CD8-positive, alpha-beta memory T cell (primary cell): Measurements from ENCODE around the gene TCF3. TPM values are rescaled to one million over a fixed set of nuclear protein-coding genes. Genes with fewer than 3 reads are reported as not detected.

ENCODE experiments used
- CTCF ChIA-PET: fragments of 350-600 bp; sonication (Branson Sonifier 250); formaldehyde crosslinking; loops from one replicate; lab custom pipeline; 2021; ENCODE audit warnings: antibody characterized with exemption; lab: Charles Lee
- POLR2A ChIA-PET: fragments of 350-600 bp; sonication (Branson Sonifier 250); formaldehyde crosslinking; loops from one replicate; lab custom pipeline; 2021; ENCODE audit warnings: antibody characterized with exemption; lab: Charles Lee
- DNase-seq, 5 donors: peaks; one replicate each; pipeline versions ENCODE4 v3.0.0 to v3.0.0-alpha.2; 2020 to 2022; ENCODE audit warnings: mixed read lengths in 1 of 5
- H3K27ac ChIP-seq: one replicate; pipeline ENCODE4 v1.7.0; 2013; ENCODE audit warnings: low read depth, mild to moderate bottlenecking, low read length, moderate library complexity
- H3K27me3 ChIP-seq: 2 replicates; pipeline ENCODE4 v1.7.0; 2013; ENCODE audit warnings: low read length, mild to moderate bottlenecking; ENCODE audit not compliant: insufficient read depth, poor library complexity, severe bottlenecking
- H3K36me3 ChIP-seq: 2 replicates; pipeline ENCODE4 v1.7.0; 2013; ENCODE audit warnings: mild to moderate bottlenecking, low read length, moderate library complexity; ENCODE audit not compliant: insufficient read depth
- H3K4me1 ChIP-seq: 2 replicates; pipeline ENCODE4 v1.7.0; 2013; ENCODE audit warnings: mild to moderate bottlenecking, low read length, moderate library complexity; ENCODE audit not compliant: insufficient read depth
- H3K4me3 ChIP-seq: 2 replicates; pipeline ENCODE4 v1.7.0; 2013; ENCODE audit warnings: mild to moderate bottlenecking, low read length
- H3K9me3 ChIP-seq: 2 replicates; pipeline ENCODE4 v1.7.0; 2013; ENCODE audit warnings: mild to moderate bottlenecking, low read length
- H3K27ac Mint-ChIP-seq, 8 donors: one replicate each; pipeline ENCODE4 v1.8.0; 2020 to 2021; ENCODE audit warnings: mixed read lengths in 8 of 8, mild to moderate bottlenecking in 6 of 8, inconsistent platforms in 3 of 8, moderate library complexity in 3 of 8
- H3K27me3 Mint-ChIP-seq, 2 donors: one replicate each; pipeline ENCODE4 v1.8.0; 2020 to 2021; ENCODE audit warnings: mixed read lengths in 2 of 2, mild to moderate bottlenecking in 1 of 2, moderate library complexity in 1 of 2
- H3K36me3 Mint-ChIP-seq, 3 donors: one replicate each; pipeline ENCODE4 v1.8.0; 2020 to 2021; ENCODE audit warnings: mixed read lengths in 3 of 3, inconsistent platforms in 1 of 3, mild to moderate bottlenecking in 1 of 3
- H3K4me1 Mint-ChIP-seq, 3 donors: one replicate each; pipeline ENCODE4 v1.8.0; 2020 to 2021; ENCODE audit warnings: mixed read lengths in 3 of 3, inconsistent platforms in 1 of 3, mild to moderate bottlenecking in 1 of 3
- H3K4me3 Mint-ChIP-seq, 7 donors: one replicate each; pipeline ENCODE4 v1.8.0; 2020 to 2021; ENCODE audit warnings: mixed read lengths in 7 of 7, mild to moderate bottlenecking in 6 of 7, moderate library complexity in 4 of 7, inconsistent platforms in 2 of 7
- H3K9me3 Mint-ChIP-seq, 5 donors: one replicate each; pipeline ENCODE4 v1.8.0; 2020 to 2022; ENCODE audit warnings: mixed read lengths in 5 of 5, mild to moderate bottlenecking in 3 of 5, moderate library complexity in 2 of 5, inconsistent platforms in 1 of 5
- polyA plus RNA-seq: library from polyadenylated mRNA; unstranded; fragments of 300-500 nt; fragmentation: Illumina TruSeq; gene quantifications from one replicate; pipeline ENCODE4 v1.2.3, GENCODE V29; 2021
- total RNA-seq, 2 experiments: library from RNA; stranded (reverse); gene quantifications; one replicate each; pipeline ENCODE4 v1.2.3, GENCODE V29; 2021

TCF3 gene
- total and polyA plus RNA-seq, 3 experiments from 2014 or later = 13.3 to 97.0 (median 96.0) TPM

DNA sequence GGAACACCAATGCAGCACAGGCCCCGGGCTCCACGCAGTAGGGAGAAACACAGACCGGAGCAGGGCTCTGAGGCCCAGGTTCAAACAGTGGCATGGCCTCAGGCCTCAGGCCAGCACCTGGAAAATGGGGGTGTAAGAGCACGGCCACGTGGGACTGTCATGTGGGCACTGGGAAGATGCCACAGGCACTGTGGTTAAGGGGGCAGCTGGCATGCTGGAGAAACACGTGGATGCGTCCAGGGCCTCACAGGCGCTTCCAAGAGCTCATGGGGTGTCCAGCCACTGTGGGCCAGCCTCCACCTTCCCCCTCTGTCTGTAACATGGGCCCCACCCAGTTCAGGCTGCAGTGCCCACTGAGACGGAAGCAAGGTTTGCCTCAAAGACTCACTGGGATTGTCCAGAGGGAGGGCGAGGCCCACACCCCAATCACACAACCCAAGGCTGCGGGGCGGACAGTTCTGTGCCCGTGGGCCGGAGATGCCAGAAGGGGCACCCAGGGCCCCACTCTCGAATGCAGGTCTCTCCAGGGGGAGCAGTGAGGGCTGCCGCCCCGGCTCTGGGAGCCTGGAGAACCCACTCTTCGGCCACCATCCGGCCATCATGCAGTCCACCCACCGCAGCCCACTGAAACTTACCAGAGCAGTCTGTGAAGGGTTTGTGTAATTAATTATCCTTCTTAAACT is 53.5 kb downstream of the TCF3 start:
- Histone ChIP-seq H3K4me3 (no peak overlapping the region), H3K27me3 (no peaks in the 10 kb centered on the region), H3K36me3 (peaks cover 16% of the 10 kb centered on the region), H3K27ac (no peak overlapping the region), H3K4me1 (peaks cover 11% of the 10 kb centered on the region), H3K9me3 (no peaks in the 10 kb centered on the region)
- Mint-ChIP-seq H3K4me3 (peak overlapping the region in 1 of 7 donors; percentile 10), H3K9me3 (no peaks in the 10 kb centered on the region), H3K36me3 (peaks cover 0 to 47% (median 0%) of the 10 kb centered on the region in 3 donors), H3K4me1 (peaks cover 8 to 22% (median 17%) of the 10 kb centered on the region in 3 donors), H3K27me3 (no peaks in the 10 kb centered on the region), H3K27ac (peak overlapping the region in 2 of 8 donors; percentile 58 to 87)
- CTCF ChIA-PET = interaction anchor here (1.3 kb wide), 1 partner anchor 227 kb away, joined by 3 read pairs; no protein-coding TSS in a partner anchor
- no peak for DNase-seq
- POLR2A ChIA-PET = no interaction called here

GRCh38 chr19:1593501-1593772 is 59.0 kb downstream of the TCF3 start:
- Histone ChIP-seq H3K27me3 (no peaks in the 10 kb centered on the region), H3K4me3 (peak overlapping the region; percentile 74), H3K4me1 (peaks cover 13% of the 10 kb centered on the region), H3K9me3 (no peaks in the 10 kb centered on the region), H3K27ac (peak overlapping the region; percentile 62), H3K36me3 (peaks cover 9% of the 10 kb centered on the region)
- no peaks in the 10 kb centered on the region for H3K27me3 Mint-ChIP-seq
- peaks cover 0 to 24% (median 0%) of the 10 kb centered on the region in 3 donors for H3K36me3 Mint-ChIP-seq
- peak overlapping the region; percentile 86 to 94 (median 89) for H3K4me3 Mint-ChIP-seq
- ChIA-PET POLR2A (interaction anchor here (0.6 to 1.6 kb wide), 6 partner anchors 8 to 58 kb away, joined by 4 to 21 read pairs (median 5); partner anchors contain the start of genes MEX3D and UQCR11), CTCF (interaction anchor here (0.6 to 1.2 kb wide), 4 partner anchors 9 to 47 kb away, joined by 3 to 4 read pairs (median 4); no protein-coding TSS in a partner anchor)
- H3K27ac Mint-ChIP-seq = peak overlapping the region in 4 of 8 donors; percentile 71 to 91 (median 87)
- DNase-seq = no peak
- peaks cover 14 to 20% (median 15%) of the 10 kb centered on the region in 3 donors for H3K4me1 Mint-ChIP-seq
- no peaks in the 10 kb centered on the region for H3K9me3 Mint-ChIP-seq

- no peaks in the 10 kb centered on the region for H3K27me3 ChIP-seq
These were observed 59.5 kb downstream of the TCF3 start, which contains the start of gene MBD3 for GRCh38 chr19:1592755-1593500. Gene MBD3 (minus strand): TSS chr19:1592865. CDS start chr19:1592631, 234 bp downstream.

GRCh38 chr19:1592024-1592754 is 60.2 kb downstream of the TCF3 start:
- no peaks in the 10 kb centered on the region for H3K27me3 ChIP-seq
- Mint-ChIP-seq H3K36me3 (peaks cover 0 to 14% (median 0%) of the 10 kb centered on the region in 3 donors), H3K4me3 (peak overlapping the region; percentile 84 to 91 (median 86)), H3K27me3 (no peaks in the 10 kb centered on the region), H3K9me3 (no peaks in the 10 kb centered on the region), H3K4me1 (peaks cover 14 to 23% (median 15%) of the 10 kb centered on the region in 3 donors), H3K27ac (peak overlapping the region; percentile 79 to 96 (median 90))
- peak overlapping the region; percentile 87 for H3K4me3 ChIP-seq
- H3K36me3 ChIP-seq = peaks cover 2% of the 10 kb centered on the region
- CTCF ChIA-PET = interaction anchor here (0.8 to 1.0 kb wide), 2 partner anchors 14 to 46 kb away, joined by 3 to 5 read pairs; partner anchors contain the start of gene UQCR11
- H3K4me1 ChIP-seq = peaks cover 13% of the 10 kb centered on the region
- H3K9me3 ChIP-seq = no peaks in the 10 kb centered on the region
- peak overlapping the region; percentile 80 for H3K27ac ChIP-seq
- peak; percentile 76 to 88 (median 86) for DNase-seq
- POLR2A ChIA-PET = interaction anchor here (0.6 to 1.6 kb wide), 8 partner anchors 10 to 728 kb away, joined by 3 to 21 read pairs (median 5); partner anchors contain the start of genes MEX3D, TCF3 and UQCR11

More at GRCh38 chr19:1592755-1593500, 59.5 kb downstream of the TCF3 start, which contains the start of gene MBD3:
- H3K36me3 ChIP-seq = peaks cover 9% of the 10 kb centered on the region
- POLR2A ChIA-PET = interaction anchor here (0.6 to 1.6 kb wide), 11 partner anchors 9 to 729 kb away, joined by 3 to 21 read pairs (median 4); partner anchors contain the start of genes MEX3D, TCF3 and UQCR11
- peaks cover 0 to 19% (median 0%) of the 10 kb centered on the region in 3 donors for H3K36me3 Mint-ChIP-seq
- no peaks in the 10 kb centered on the region for H3K27me3 Mint-ChIP-seq
- peaks cover 14 to 20% (median 15%) of the 10 kb centered on the region in 3 donors for H3K4me1 Mint-ChIP-seq
- H3K4me3 ChIP-seq = peak within 1 kb of the TSS; percentile 87
- H3K4me1 ChIP-seq = peaks cover 13% of the 10 kb centered on the region
- H3K9me3 Mint-ChIP-seq = no peaks in the 10 kb centered on the region
- peak within 1 kb of the TSS; percentile 80 to 96 (median 90) for H3K27ac Mint-ChIP-seq
- H3K9me3 ChIP-seq = no peaks in the 10 kb centered on the region
- CTCF ChIA-PET = interaction anchor here (0.8 to 1.2 kb wide), 4 partner anchors 10 to 47 kb away, joined by 3 to 5 read pairs (median 4); partner anchors contain the start of gene UQCR11
- H3K27ac ChIP-seq = peak within 1 kb of the TSS; percentile 80
- DNase-seq = peak; percentile 84 to 91 (median 86)
- H3K4me3 Mint-ChIP-seq = peak within 1 kb of the TSS; percentile 86 to 94 (median 89)

GRCh38 chr19:1591421-1592023 is 60.9 kb downstream of the TCF3 start:
- DNase-seq = peak in 1 of 5 donors; percentile 44
- CTCF ChIA-PET = no interaction called here
- peak overlapping the region; percentile 87 for H3K4me3 ChIP-seq

DNA sequence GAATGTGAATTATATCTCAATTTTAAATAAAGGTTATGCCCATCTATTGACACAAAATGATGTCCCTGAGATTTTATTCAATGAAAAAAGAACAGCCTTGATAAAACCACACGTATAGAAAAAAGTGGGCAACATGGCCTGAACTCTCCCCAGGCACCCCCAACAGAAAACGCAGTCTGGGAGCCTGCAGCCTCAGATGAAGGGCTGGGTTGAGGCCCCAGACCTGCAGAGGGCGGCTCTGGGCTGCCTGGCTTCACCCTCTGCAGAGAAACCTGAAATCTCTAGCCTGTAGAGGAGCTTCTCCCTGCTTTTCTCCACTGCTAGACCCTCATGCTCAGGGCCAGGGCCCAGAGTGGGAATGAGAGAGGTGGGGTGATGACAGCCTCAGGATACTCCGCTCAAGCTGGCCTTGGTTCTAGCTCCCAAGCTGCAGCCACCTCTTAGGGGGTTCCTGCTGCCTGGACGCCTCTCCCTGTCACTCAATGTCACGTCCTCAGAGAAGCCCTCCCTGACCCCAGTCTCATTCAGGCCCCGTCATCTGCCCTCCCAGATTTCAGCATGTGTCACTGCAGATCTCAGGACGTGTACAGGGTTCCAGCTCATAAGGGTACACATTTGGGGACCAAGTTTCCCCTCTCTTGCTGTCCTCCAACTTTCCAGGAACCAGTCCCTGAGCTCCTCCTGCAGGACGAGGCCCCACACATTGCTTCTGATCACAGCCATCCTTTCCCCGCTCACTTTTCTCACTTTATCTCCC is 61.6 kb downstream of the TCF3 start:
- no peaks in the 10 kb centered on the region for H3K27me3 ChIP-seq
- Mint-ChIP-seq H3K27ac (peak overlapping the region; percentile 79 to 96 (median 90)), H3K27me3 (no peaks in the 10 kb centered on the region), H3K4me1 (peaks cover 14 to 28% (median 15%) of the 10 kb centered on the region in 3 donors), H3K36me3 (peaks cover 0 to 11% (median 0%) of the 10 kb centered on the region in 3 donors), H3K4me3 (peak overlapping the region; percentile 84 to 91 (median 86)), H3K9me3 (no peaks in the 10 kb centered on the region)
- H3K9me3 ChIP-seq = no peaks in the 10 kb centered on the region
- CTCF ChIA-PET = interaction anchor here (1.0 to 1.8 kb wide), 2 partner anchors 12 to 44 kb away, joined by 4 to 5 read pairs; no protein-coding TSS in a partner anchor
- H3K4me1 ChIP-seq = peaks cover 13% of the 10 kb centered on the region
- peak in 2 of 5 donors; percentile 35 to 48 for DNase-seq
- H3K27ac ChIP-seq = peak overlapping the region; percentile 80
- H3K36me3 ChIP-seq = no peaks in the 10 kb centered on the region
- peak overlapping the region; percentile 87 for H3K4me3 ChIP-seq
- POLR2A ChIA-PET = interaction anchor here (0.6 to 0.7 kb wide), 2 partner anchors 15 to 427 kb away, joined by 3 read pairs; partner anchors contain the start of gene UQCR11

More at GRCh38 chr19:1591421-1592023, 60.9 kb downstream of the TCF3 start:
- Histone ChIP-seq H3K27me3 (no peaks in the 10 kb centered on the region), H3K9me3 (no peaks in the 10 kb centered on the region), H3K36me3 (no peaks in the 10 kb centered on the region), H3K27ac (peak overlapping the region; percentile 80), H3K4me1 (peaks cover 13% of the 10 kb centered on the region)
- Mint-ChIP-seq H3K4me1 (peaks cover 14 to 23% (median 15%) of the 10 kb centered on the region in 3 donors), H3K9me3 (no peaks in the 10 kb centered on the region), H3K36me3 (peaks cover 0 to 10% (median 0%) of the 10 kb centered on the region in 3 donors), H3K27ac (peak overlapping the region; percentile 79 to 96 (median 90)), H3K27me3 (no peaks in the 10 kb centered on the region), H3K4me3 (peak overlapping the region; percentile 84 to 91 (median 86))
- POLR2A ChIA-PET = interaction anchor here (0.6 kb wide), 1 partner anchor 427 kb away, joined by 3 read pairs; no protein-coding TSS in a partner anchor
